Measurements from ENCODE around the gene S100A7A.

The S100A7A gene

GRCh38 chr1:153415850-153416570 lies at the start of gene S100A7A:
Gene S100A7A, plus strand, starts transcription at chr1:153416520. Its CDS starts 1,563 bp downstream, at chr1:153418083.
- TF ChIP-seq CTCF (IDR thresholded peaks at IDR 0.05; ENCODE audit: insufficient read depth, low read depth, low read length, missing control alignments): no peak
- no peak for DNase-seq (ENCODE audit: low read depth)
- no peak within 1 kb of the TSS for H3K4me3 ChIP-seq (ENCODE audit: low read length)

- TF ChIP-seq CTCF (IDR thresholded peaks at IDR 0.05; ENCODE audit: insufficient read depth, low read depth, low read length, missing control alignments): no peak
- no peak overlapping the region for H3K4me3 ChIP-seq (ENCODE audit: low read length)
- no peak for DNase-seq (ENCODE audit: low read depth)
Measured at GRCh38 chr1:153367090-153367489, 49.2 kb upstream of the S100A7A start.

- no peak for DNase-seq (ENCODE audit: low read depth)
- no peak for TF ChIP-seq CTCF (IDR thresholded peaks at IDR 0.05; ENCODE audit: insufficient read depth, low read depth, low read length, missing control alignments)
- H3K4me3 ChIP-seq (ENCODE audit: low read length): no peak overlapping the region
Measured at GRCh38 chr1:153368495-153368894, 47.8 kb upstream of the S100A7A start.

- no peak for TF ChIP-seq CTCF (IDR thresholded peaks at IDR 0.05; ENCODE audit: insufficient read depth, low read depth, low read length, missing control alignments)
Measured at GRCh38 chr1:153370146-153370545, 46.2 kb upstream of the S100A7A start.

GRCh38 chr1:153371231-153371630 lies 45.1 kb upstream of the S100A7A start:
- DNase-seq (ENCODE audit: low read depth): peak; percentile 94
- TF ChIP-seq CTCF (IDR thresholded peaks at IDR 0.05; ENCODE audit: insufficient read depth, low read depth, low read length, missing control alignments): no peak
- no peak overlapping the region for H3K4me3 ChIP-seq (ENCODE audit: low read length)

More at GRCh38 chr1:153370146-153370545, 46.2 kb upstream of the S100A7A start:
- no peak overlapping the region for H3K4me3 ChIP-seq (ENCODE audit: low read length)
- DNase-seq (ENCODE audit: low read depth): no peak

- TF ChIP-seq CTCF (IDR thresholded peaks at IDR 0.05; ENCODE audit: insufficient read depth, low read depth, low read length, missing control alignments): no peak
- no peak overlapping the region for H3K4me3 ChIP-seq (ENCODE audit: low read length)
- DNase-seq (ENCODE audit: low read depth): no peak
Measured at GRCh38 chr1:153372571-153372970, 43.7 kb upstream of the S100A7A start.

GRCh38 chr1:153374071-153374470 lies 42.2 kb upstream of the S100A7A start:
- no peak for TF ChIP-seq CTCF (IDR thresholded peaks at IDR 0.05; ENCODE audit: insufficient read depth, low read depth, low read length, missing control alignments)
- no peak for DNase-seq (ENCODE audit: low read depth)
- H3K4me3 ChIP-seq (ENCODE audit: low read length): no peak overlapping the region

All from epithelial cell of esophagus (primary cell).